GM21360 (cell line): Measurements from ENCODE around the gene TSPAN9.

Experiments used
- ATAC-seq: cut with Tn5 transposase; IDR thresholded peaks from one replicate; pipeline ENCODE4 v1.9.1; 2021; ENCODE audit warnings: mild to moderate bottlenecking, moderate library complexity; ENCODE audit not compliant: unreplicated experiment

Gene TSPAN9

GRCh38 chr12:3097836-3098235, 20.7 kb downstream of the TSPAN9 start:
- no peak for ATAC-seq

DNA sequence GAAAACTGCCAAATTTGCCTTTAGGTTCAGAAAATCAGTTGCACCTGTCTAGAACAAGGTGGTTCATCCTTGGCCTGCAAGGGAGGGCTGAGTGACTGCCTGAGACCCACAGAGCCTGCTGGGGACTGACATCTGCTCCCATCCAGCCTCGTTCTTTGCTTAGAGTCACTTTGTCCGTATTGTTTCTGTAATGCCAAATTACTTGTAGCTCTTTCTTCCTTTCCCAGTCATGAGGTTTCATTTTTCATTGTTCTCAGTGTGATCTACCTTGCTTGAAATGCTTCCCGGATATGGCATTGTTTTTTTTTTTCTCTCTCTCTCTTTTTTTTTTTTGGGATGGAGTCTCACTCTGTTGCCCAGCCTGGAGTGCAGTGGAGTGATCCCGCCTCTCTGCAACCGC, 21.3 kb downstream of the TSPAN9 start:
- no peak for ATAC-seq

GRCh38 chr12:3099146-3099545, 22.0 kb downstream of the TSPAN9 start:
- ATAC-seq: no peak

DNA sequence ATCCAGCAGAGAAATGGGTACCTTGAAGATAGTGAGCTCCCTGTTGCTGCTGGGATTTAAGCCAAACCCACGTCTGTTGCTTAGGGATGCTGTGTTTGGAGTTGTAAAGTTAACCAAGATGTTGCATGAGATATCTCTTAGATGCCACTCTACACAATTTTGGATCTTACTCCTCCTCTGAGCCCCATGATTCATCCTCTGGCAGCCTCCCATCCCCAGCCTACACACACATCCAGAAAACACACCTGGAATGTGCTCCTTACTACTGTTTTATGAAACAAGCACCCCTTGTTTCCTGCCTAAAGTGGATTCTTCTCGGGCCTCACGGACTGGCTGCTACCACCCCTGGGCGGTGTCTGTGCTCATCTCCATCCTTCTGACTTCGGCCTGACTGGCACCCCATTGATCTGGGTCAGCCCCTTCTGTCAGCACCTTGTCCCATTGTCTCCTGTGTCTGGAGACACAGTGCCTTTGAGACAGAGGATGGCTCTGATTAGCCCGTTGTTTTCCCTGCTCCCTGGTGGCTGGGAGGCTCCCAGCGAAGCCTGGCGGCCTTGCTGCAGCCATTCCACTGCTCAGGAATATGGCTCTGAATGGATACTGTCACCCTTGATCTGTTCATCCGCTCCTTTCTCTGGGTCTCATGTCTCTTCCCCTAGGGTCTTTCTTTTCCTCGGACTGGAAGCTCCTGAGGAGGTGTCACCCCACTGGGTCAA, 24.3 kb downstream of the TSPAN9 start:
- no peak for ATAC-seq

GRCh38 chr12:3102771-3103410, 25.7 kb downstream of the TSPAN9 start:
- no peak for ATAC-seq

DNA sequence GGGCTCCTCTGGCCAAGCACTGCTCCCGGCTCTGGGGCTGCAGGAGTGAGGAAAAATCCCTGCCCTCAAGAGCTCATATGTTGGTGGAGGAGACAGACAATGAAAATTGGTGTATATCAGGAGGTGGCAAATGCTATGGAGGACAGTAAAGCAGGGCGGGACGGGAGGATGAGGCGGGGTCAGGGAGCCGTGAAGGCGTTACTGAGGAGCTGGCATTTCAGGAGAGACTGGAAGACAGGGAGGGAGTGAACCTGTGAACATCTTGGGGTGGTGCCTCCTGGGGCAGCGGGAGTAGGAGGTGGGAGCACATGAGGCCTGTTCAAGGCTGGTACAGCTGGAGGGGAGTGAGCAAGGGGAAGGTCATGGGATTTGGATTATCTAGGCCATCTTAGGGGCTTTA, 26.6 kb downstream of the TSPAN9 start:
- ATAC-seq: no peak

- no peak for ATAC-seq
Measured at GRCh38 chr12:3105690-3106479, 28.7 kb downstream of the TSPAN9 start.

- no peak for ATAC-seq
Measured at GRCh38 chr12:3106579-3106978, 29.4 kb downstream of the TSPAN9 start.

GRCh38 chr12:3107071-3107583, 29.9 kb downstream of the TSPAN9 start:
- no peak for ATAC-seq

DNA sequence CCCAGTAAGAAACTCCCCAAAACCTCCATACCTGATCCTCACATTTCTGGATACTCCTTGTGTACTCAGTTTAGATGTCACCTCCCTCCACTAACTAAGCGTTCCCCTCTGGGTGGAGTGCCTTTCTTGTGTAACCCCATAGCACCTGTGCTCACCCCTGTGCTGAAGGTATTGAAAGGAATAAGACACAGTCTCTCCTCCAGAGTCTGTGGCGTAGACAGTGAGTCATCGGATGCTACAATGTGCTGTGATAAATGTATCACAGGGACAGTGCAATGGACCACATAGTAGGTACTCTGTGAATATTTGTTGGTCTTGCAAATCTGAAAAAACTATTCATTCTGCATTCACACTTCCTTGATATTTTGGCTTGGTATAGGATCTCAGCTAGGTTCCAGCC, 30.8 kb downstream of the TSPAN9 start:
- no peak for ATAC-seq

- ATAC-seq: no peak
Measured at GRCh38 chr12:3110578-3110977, 33.4 kb downstream of the TSPAN9 start.

DNA sequence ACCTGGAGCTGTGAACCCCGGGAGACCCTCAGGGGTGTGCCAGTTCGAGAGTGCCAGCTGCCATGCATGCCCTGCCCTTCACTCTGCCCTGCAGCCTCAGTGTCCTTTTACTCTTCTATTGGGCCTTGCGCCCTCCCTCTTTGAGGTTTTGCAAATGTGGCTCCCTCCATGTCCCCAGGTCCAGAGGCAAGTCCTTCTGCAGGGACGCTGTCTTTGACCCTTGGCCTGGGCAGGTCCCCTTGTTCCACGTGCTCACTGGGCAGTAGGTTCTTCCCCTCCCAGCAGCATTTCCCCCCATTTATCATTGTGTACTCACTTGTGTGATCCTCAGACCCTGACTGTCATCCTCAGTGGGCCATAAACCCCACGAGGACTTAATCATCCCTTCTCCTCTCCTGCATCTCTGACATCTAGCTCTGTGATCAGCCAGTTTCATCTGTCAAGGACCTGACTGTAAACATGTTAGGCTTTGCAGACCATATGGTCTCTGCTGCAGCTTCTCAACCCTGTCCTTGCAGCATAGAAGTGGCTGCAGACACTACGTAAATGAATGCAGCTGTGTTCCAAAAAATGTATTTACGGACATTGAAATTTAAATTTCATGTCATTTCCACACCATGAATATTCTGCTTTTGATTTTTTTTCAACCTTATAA, 36.6 kb downstream of the TSPAN9 start:
- ATAC-seq: no peak

DNA sequence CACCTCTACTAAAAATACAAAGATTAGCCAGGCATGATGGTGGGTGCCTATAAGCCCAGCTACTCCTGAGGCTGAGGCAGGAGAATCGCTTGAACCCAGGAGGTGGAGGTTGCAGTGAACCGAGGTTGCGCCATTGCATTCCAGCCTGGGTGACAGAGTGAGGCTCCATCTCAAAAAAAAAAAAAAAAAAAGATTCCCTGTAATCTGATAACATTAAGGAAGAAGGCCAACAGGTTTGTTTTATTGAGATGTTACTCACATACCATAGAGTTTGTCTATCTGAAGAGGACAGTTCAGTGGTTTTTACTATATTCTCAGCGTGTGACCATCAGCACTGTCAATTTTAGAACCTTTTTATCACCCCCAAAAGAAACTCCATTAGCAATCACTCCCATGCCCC, 37.5 kb downstream of the TSPAN9 start:
- no peak for ATAC-seq

- no peak for ATAC-seq
Measured at GRCh38 chr12:3115078-3115477, 37.9 kb downstream of the TSPAN9 start.

- no peak for ATAC-seq
Measured at GRCh38 chr12:3116106-3116844, 39.1 kb downstream of the TSPAN9 start.

GRCh38 chr12:3117144-3117581, 40.0 kb downstream of the TSPAN9 start:
- ATAC-seq: no peak

GRCh38 chr12:3117591-3118015, 40.4 kb downstream of the TSPAN9 start:
- ATAC-seq: no peak

- no peak for ATAC-seq
Measured at GRCh38 chr12:3119192-3119755, 42.1 kb downstream of the TSPAN9 start.

DNA sequence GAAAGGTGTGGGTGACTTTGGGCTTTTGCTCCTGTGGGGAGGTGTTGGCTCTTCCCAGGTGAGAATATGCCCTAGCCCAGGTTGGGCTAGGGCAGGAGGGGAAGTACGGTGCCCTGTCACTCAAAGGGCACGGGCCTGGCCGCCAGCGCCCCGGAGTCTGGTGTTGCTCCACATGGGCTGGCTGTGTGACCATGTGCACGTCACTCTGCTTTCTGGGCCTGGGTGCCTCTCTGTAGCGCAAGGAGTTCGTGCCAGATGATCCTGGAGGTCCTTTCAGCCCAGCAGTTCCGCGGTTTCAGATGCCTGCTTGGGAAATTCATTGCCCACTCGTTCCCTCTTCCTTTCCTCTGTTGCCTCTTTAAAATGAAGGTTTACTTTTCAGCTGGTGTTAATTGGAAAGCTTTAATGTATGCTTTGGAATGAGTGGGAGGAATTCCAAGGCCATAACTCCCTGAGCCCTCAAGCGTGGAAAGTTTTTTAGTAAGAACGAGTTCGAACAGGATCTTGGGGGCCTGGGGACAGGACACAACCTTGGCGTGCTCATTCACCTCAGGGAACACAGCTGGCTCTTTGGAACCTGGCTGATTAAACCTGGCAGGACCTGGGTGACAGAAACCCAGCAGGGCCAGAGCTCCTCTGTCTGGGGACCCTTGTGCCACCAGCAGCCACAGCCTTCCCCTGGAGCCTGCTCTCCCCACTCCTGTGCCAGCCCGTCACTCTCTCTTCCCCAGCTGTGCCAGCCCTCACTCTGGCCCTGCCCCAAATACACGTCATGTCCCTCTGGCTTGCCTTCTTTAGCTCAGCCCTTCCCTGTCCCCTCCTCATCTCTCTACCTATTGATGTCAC, 42.8 kb downstream of the TSPAN9 start:
- ATAC-seq: no peak
